Common myeloid progenitor, CD34-positive (primary cell): ENCODE measurements around the gene TCIRG1. TPM values are rescaled to one million over a fixed set of nuclear protein-coding genes. Genes with fewer than 3 reads are reported as not detected.
A peak's percentile ranks its signal among the peaks of the same experiment; 100 is the strongest.
"Not testable (repeated sequence)": the region's sequence is repeated elsewhere in the genome, so short reads cannot be mapped to it uniquely, and the experiment has no call there.

Experiments used
- CTCF ChIA-PET: fragments of 350-600 bp; sonication (Branson Sonifier 250); formaldehyde crosslinking; loops from one replicate; lab custom pipeline; 2021; ENCODE audit warnings: antibody characterized with exemption; lab: Charles Lee
- POLR2A ChIA-PET: fragments of 350-600 bp; sonication (Branson Sonifier 250); formaldehyde crosslinking; loops from one replicate; lab custom pipeline; 2021; ENCODE audit warnings: antibody characterized with exemption; lab: Charles Lee
- DNase-seq, 3 donors: peaks; one replicate each; pipeline versions ENCODE4 v3.0.0 to v3.0.0-alpha.2; 2013
- H3K27ac ChIP-seq, 2 experiments: 1 replicate in 1 of 2; 2 replicates in 1 of 2; pipeline ENCODE4 v1.7.0; 2013; ENCODE audit warnings: inconsistent platforms in 2 of 2, low read length in 2 of 2, mild to moderate bottlenecking in 2 of 2, low read depth in 1 of 2, moderate library complexity in 1 of 2; ENCODE audit not compliant: severe bottlenecking in 2 of 2, insufficient read depth in 1 of 2, poor library complexity in 1 of 2
- H3K27me3 ChIP-seq, 5 experiments: replicated peaks in 2 of 5; 1 replicate in 3 of 5; 2 replicates in 2 of 5; pipeline versions ENCODE4 v1.6.1 to v1.7.0; 2013; ENCODE audit warnings: low read length in 4 of 5, mild to moderate bottlenecking in 2 of 5, moderate library complexity in 2 of 5, inconsistent platforms in 1 of 5; ENCODE audit not compliant: insufficient read depth in 5 of 5, control insufficient read depth in 4 of 5
- H3K36me3 ChIP-seq, 4 experiments: 1 replicate in 2 of 4; 2 replicates in 2 of 4; pipeline versions ENCODE4 v1.6.1 to v1.7.0; 2013; ENCODE audit warnings: low read length in 3 of 4, control low read depth in 1 of 4, mild to moderate bottlenecking in 1 of 4; ENCODE audit not compliant: control insufficient read depth in 4 of 4, insufficient read depth in 4 of 4
- H3K4me1 ChIP-seq, 4 experiments: 1 replicate in 3 of 4; 2 replicates in 1 of 4; pipeline versions ENCODE4 v1.6.1 to v1.7.1; 2013; ENCODE audit warnings: low read length in 3 of 4, mild to moderate bottlenecking in 3 of 4, control low read depth in 1 of 4, inconsistent platforms in 1 of 4, moderate library complexity in 1 of 4; ENCODE audit not compliant: control insufficient read depth in 4 of 4, insufficient read depth in 4 of 4; ENCODE audit errors: control extremely low read depth in 1 of 4
- H3K4me3 ChIP-seq, 7 experiments: 1 replicate in 4 of 7; 2 replicates in 3 of 7; pipeline versions ENCODE4 v1.5.1 to v1.7.0; 2013; ENCODE audit warnings: mild to moderate bottlenecking in 7 of 7, low read length in 6 of 7, moderate library complexity in 6 of 7, inconsistent platforms in 2 of 7, low read depth in 2 of 7, control low read depth in 1 of 7; ENCODE audit not compliant: insufficient read depth in 4 of 7, control insufficient read depth in 1 of 7; ENCODE audit errors: extremely low read depth in 1 of 7
- H3K9me3 ChIP-seq, 5 experiments: 1 replicate in 4 of 5; 2 replicates in 1 of 5; pipeline versions ENCODE4 v1.6.1 to v1.7.1; 2013; ENCODE audit warnings: low read length in 4 of 5, mild to moderate bottlenecking in 2 of 5, inconsistent platforms in 1 of 5, low read depth in 1 of 5, moderate library complexity in 1 of 5; ENCODE audit not compliant: control insufficient read depth in 4 of 5, insufficient read depth in 2 of 5; ENCODE audit errors: control extremely low read depth in 1 of 5
- WGBS: methylation state at CpG from one replicate; pipeline ENCODE4 v1.1.5; 2013; ENCODE audit not compliant: insufficient coverage; 5-methylcytosine and 5-hydroxymethylcytosine counted together
- polyA plus RNA-seq: library from polyadenylated mRNA; unstranded; fragments of 120-200 nt; gene quantifications from one replicate; pipeline ENCODE4 v1.2.1, GENCODE V29; 2013

Gene TCIRG1
- 48.0 TPM for polyA plus RNA-seq

DNA sequence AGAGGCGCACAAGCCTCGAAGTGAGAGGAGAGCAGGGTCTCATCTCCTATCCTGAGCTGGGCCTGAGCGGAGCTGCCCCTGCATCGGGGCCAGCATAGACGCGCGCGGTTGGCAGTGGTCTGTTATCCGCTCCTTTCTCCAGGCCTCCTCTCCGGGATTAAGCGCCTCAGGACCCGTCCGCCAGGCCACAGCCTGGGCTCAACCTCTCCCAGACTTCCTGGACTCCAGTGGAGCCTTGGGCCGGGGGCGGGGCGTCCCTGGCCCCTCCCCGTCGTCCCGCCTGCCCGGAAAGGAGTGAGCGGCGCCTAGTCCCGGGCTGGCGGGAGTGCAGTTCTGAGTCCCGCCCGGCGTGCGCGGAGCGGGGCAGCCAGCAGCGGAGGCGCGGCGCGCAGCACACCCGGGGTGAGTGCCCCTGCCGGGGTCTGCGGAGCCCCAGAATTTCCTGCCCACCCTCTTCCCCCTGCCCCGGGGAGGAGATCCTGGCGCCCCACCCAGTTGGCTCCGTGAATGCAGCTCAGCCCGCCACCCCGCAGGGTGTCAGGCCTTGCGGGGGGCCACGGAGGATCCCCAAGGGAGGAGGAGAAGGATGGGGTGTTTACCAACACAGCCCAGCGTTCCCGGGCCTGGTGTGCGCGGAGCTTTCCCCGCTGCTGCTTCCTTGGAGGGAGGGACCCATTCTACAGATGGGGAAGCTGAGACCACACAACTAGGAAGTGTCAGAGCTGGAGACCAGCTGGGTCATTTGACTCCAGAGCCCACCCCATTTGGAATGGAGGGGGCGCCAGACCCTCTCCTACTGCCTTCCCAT lies at the start of gene TCIRG1:
Gene TCIRG1 (plus strand): TSS at position 308 of the 808 bp plus-strand sequence. CDS start 2,247 bp downstream, outside the sequence.
- peaks cover 7 to 71% (median 62%) of the 10 kb centered on the region in 4 experiments for H3K4me1 ChIP-seq
- POLR2A ChIA-PET = interaction anchor here (0.6 kb wide), 1 partner anchor 524 kb away, joined by 3 read pairs; no protein-coding TSS in a partner anchor
- H3K36me3 ChIP-seq = peaks cover 2 to 37% (median 12%) of the 10 kb centered on the region in 4 experiments
- DNase-seq = peak in 2 of 3 donors; percentile 17 to 39
- H3K9me3 ChIP-seq = no peaks in the 10 kb centered on the region
- no peaks in the 10 kb centered on the region for H3K27me3 ChIP-seq
- peak within 1 kb of the TSS; percentile 54 to 87 for H3K27ac ChIP-seq
- CTCF ChIA-PET = interaction anchor here (0.6 to 3.4 kb wide), 6 partner anchors 10 to 170 kb away, joined by 3 to 14 read pairs (median 3); partner anchors contain the start of gene ALDH3B1
- 12% methylated on average over 30 of the region's 51 CpGs for whole genome bisulfite sequencing
- peak within 1 kb of the TSS; percentile 31 to 82 (median 72) for H3K4me3 ChIP-seq

GRCh38 chr11:67990546-67991346 lies 48.1 kb upstream of the TCIRG1 start:
- WGBS = 45% methylated on average over 28 of the region's 58 CpGs
- H3K27ac ChIP-seq, DNase-seq, POLR2A ChIA-PET, H3K4me1 ChIP-seq, CTCF ChIA-PET, H3K9me3 ChIP-seq, H3K36me3 ChIP-seq, H3K4me3 ChIP-seq, H3K27me3 ChIP-seq: not testable (repeated sequence)

DNA sequence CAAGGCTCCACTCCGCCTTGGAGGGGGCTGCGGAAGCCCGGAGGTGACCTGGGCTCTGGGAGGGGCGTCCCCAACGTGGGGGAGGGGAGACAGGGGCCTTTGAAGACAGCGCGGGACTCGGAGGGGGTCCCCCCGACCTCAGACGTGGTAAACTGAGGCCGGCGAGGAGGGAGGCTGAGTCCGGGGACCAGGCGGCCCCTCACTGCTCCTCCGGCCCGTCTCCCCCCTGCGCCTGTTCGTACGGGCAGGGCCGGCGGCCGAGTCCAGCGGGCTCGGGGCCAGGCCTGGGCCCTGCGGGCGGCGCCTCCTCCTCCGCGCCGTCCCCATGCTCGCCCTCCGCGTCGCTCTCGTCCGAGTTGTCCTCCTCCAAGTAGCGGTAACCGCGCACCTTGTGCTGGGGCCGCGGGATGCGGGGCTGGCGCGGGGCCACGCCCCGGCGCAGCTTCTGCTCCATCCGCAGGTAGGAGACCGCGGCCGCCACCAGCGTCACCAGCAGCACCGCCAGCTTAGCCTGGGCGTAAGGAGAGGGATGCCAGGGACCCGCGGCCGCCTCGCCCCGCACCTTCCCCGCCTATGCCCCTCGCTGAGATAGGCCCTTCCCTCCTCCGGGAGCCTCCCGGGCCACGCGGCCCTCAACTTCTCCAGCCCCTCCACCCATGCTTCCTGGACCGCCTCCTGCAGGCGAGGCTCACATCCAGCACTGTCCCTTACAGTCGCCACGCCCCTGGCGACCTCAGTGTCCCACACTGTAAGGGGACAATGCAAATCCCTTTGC lies 47.3 kb upstream of the TCIRG1 start:
- DNase-seq, H3K4me1 ChIP-seq, H3K4me3 ChIP-seq, H3K36me3 ChIP-seq, H3K27me3 ChIP-seq, POLR2A ChIA-PET, H3K27ac ChIP-seq, CTCF ChIA-PET, H3K9me3 ChIP-seq: not testable (repeated sequence)
- 79% methylated on average over 23 of the region's 70 CpGs for WGBS

DNA sequence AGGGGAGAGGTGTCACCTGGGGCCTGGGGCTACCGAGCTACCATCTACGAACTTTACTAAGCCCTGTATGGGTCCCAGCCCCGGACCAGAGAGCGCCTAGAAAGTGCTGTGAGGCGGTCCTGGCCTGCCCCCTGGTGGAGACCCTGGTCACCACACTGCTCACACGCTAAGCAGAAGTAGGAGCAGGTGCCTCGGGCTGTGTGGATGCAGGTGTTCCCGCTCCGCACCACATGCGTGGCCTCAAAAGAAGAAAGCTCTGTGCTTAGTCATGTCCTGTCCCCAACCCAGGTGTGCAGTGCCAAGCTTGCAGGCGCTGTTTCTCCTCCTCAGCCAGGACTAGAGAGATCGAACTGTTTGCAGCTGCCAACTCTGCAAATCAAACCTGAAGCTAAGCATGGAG lies 45.0 kb upstream of the TCIRG1 start:
- H3K27ac ChIP-seq, H3K27me3 ChIP-seq, H3K4me3 ChIP-seq, H3K36me3 ChIP-seq, POLR2A ChIA-PET, H3K9me3 ChIP-seq: not testable (repeated sequence)
- WGBS = 21% methylated on average over 4 of the region's 12 CpGs
- CTCF ChIA-PET = interaction anchor here (0.9 to 1.7 kb wide), 4 partner anchors 9 to 15 kb away, joined by 3 to 4 read pairs (median 4); no protein-coding TSS in a partner anchor
- DNase-seq = peak; percentile 47 to 94 (median 84)
- H3K4me1 ChIP-seq = peaks cover 0 to 24% (median 11%) of the 10 kb centered on the region in 4 experiments

DNA sequence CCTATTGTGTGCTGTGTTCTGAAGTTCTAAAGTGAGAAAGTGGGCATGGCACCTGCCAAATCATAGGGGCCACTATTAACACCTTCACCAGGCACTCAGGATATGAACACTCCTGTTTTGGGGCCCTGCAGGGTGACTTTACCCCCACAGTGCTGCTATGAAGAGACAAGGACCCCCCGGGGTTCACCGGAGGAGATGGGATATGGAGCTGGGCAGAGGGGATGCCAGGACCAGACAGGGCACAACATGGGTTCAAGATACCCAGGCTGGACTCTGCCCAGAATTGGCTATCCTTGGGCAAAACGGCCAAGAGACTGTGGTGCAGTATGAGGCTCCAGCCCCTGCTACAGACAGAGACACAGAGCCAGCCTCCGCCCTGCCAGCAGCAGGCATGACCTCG lies 44.4 kb upstream of the TCIRG1 start:
- H3K4me3 ChIP-seq, H3K9me3 ChIP-seq, H3K27me3 ChIP-seq, DNase-seq, H3K27ac ChIP-seq, POLR2A ChIA-PET, H3K36me3 ChIP-seq: not testable (repeated sequence)
- CTCF ChIA-PET = interaction anchor here (0.9 to 1.7 kb wide), 4 partner anchors 8 to 14 kb away, joined by 3 to 4 read pairs (median 4); no protein-coding TSS in a partner anchor
- WGBS = 94% methylated on average over 2 of the region's 5 CpGs
- H3K4me1 ChIP-seq = peaks cover 0 to 29% (median 11%) of the 10 kb centered on the region in 4 experiments

DNA sequence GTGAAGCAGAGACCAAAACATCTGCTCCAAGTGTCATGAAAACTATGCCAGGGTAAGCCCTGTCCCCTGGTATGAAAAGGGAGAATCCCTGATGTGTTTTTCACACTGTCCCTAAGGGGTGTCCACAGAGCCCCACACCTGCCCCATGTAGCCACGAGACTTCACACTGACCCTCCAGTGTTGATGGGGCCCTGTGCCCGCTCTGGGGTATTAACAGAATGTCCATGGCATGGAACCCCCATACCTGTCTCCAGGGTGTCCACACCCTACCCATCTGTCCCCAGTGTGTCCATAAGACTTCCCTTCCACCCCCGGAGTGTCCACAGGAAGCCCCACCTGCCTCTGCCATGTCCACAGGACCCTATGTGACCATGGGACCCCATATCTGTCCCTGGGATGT lies 43.7 kb upstream of the TCIRG1 start:
- H3K4me3 ChIP-seq, H3K27me3 ChIP-seq, POLR2A ChIA-PET, DNase-seq, H3K36me3 ChIP-seq, H3K9me3 ChIP-seq, H3K27ac ChIP-seq: not testable (repeated sequence)
- CTCF ChIA-PET = interaction anchor here (1.7 kb wide), 1 partner anchor 14 kb away, joined by 4 read pairs; no protein-coding TSS in a partner anchor
- peaks cover 0 to 36% (median 11%) of the 10 kb centered on the region in 4 experiments for H3K4me1 ChIP-seq
- WGBS = 100% methylated on average over 1 of the region's 3 CpGs
